ENCODE data around the gene KXD1.
A peak's percentile ranks its signal among the peaks of the same experiment; 100 is the strongest.
"Not testable (repeated sequence)": the region's sequence is repeated elsewhere in the genome, so short reads cannot be mapped to it uniquely, and the experiment has no call there.

The KXD1 gene

GRCh38 chr19:18557411-18558201 is at the start of gene KXD1:
TSS of gene KXD1 (plus strand) at chr19:18557870. CDS start at chr19:18562057, 4,187 bp downstream.
- DNase-seq (ENCODE audit: low read depth in 2 of 2) = peak; percentile 93 to 95

DNA sequence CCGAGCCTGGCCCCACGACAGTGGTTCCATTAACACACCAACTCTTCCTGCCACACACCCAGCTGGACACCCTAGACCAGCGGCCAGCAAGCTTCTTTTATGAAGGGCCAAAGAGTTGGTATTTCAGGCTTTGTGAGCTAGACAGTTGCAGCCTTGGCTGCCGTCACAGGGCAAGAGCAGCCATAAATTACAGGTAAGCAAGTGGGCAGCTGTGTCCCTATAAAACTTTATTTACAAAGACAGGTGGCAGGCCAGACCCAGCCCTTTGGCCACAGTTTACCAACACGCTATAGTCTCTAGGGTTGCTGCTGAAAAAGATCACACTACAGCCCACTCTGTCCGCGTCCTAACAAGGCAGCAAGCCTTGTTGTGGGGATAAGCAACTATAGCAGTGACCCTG is 49.1 kb upstream of the KXD1 start:
- DNase-seq (ENCODE audit: low read depth in 2 of 2) = no peak

- DNase-seq (ENCODE audit: low read depth in 2 of 2) = no peak
Measured at GRCh38 chr19:18510216-18510615, 47.5 kb upstream of the KXD1 start.

DNA sequence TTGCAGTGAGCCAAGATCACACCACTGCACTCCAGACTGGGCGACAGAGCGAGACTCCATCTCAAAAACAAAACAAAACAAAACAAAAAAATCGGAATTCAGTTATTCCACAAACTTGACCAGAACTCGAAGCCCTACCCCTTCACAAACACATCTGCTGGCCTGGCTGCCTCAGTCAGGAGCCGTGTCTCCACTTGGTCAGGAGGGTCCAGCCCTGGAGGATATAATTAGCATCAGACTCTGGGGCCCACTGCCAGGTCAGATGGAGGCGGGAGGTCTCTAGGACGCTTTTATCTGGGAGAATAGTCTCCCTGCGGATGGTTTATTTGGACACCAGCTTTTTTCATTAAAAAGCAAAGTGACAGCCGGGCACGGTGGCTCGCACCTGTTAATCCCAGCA is 43.8 kb upstream of the KXD1 start:
- no peak for DNase-seq (ENCODE audit: low read depth in 2 of 2)

DNA sequence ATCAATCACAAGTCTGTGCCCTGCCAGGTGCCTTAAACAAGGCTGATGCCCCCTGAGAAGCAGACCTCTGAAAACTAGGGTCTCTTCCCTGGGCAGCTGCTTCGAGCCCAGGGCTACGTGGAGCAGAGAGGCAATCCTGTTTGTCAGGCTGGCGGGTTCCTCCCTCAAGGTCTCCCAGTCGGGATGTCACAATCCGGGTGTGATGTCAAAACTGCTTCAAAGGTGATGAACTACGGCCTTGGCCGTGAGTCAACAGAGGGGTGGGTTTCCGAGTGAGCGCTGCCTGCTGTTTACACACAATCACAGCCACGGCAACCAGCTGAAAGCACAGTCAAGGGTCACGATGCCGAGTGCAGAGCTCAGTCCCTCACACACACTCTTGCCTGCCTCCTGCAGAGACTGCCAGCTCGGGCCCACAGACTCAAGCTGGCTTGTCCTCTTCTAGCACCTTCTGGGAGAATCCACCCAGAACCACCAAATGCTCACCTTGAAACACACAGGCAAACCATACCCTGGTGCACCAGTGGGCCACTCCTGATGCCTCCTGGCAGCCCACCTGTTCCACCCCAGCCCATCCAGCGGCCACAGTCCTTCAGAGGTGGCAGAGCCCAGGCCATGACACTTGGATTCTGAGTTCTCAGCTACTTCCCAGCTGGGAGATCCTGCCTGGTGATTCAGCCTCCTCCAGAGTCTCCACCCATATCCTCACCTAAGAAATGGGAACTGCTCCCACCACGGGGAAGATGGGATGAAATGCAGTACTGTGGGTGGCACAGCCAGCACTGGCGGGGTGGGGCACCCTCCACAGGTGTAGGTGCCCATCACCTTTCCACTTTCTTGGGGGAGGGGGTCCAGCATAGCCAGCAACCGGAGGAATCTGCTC is 42.6 kb upstream of the KXD1 start:
- no peak for DNase-seq (ENCODE audit: low read depth in 2 of 2)

GRCh38 chr19:18515959-18516358 is 41.7 kb upstream of the KXD1 start:
- DNase-seq (ENCODE audit: low read depth in 2 of 2) = no peak

- no peak for DNase-seq (ENCODE audit: low read depth in 2 of 2)
Measured at GRCh38 chr19:18517606-18518005, 40.1 kb upstream of the KXD1 start.

- no peak for DNase-seq (ENCODE audit: low read depth in 2 of 2)
Measured at GRCh38 chr19:18518639-18519038, 39.0 kb upstream of the KXD1 start.

- DNase-seq (ENCODE audit: low read depth in 2 of 2) = no peak
Measured at GRCh38 chr19:18519962-18520847, 37.5 kb upstream of the KXD1 start.

GRCh38 chr19:18520848-18521691 is 36.6 kb upstream of the KXD1 start:
- no peak for DNase-seq (ENCODE audit: low read depth in 2 of 2)

DNA sequence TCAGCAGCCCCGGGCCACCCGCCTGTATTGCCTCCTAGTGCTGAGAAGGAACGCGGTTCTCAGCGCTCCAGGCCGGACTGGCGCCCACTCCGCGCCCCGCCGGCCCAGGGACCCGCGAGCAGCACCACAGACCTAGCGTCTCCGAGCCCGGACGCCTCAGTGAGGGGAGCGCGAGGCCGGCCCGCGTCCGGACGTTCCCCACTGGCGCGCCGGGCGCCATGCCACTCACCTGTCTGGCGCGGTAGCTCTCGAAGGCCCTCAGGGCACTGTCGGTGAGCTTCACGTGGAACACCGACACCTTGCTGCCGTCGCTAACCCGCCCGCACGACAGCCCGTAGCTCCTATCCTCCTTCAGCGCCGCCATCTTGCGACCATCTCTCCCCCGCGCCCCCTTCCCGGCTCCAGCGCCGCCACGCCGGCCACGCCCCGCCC is 36.0 kb upstream of the KXD1 start, which contains the start of gene ELL:
ELL (minus strand) TSS at position 379 of the 432 bp plus-strand sequence; CDS start at position 364, 15 bp downstream.
- no peak for DNase-seq (ENCODE audit: low read depth in 2 of 2)

DNA sequence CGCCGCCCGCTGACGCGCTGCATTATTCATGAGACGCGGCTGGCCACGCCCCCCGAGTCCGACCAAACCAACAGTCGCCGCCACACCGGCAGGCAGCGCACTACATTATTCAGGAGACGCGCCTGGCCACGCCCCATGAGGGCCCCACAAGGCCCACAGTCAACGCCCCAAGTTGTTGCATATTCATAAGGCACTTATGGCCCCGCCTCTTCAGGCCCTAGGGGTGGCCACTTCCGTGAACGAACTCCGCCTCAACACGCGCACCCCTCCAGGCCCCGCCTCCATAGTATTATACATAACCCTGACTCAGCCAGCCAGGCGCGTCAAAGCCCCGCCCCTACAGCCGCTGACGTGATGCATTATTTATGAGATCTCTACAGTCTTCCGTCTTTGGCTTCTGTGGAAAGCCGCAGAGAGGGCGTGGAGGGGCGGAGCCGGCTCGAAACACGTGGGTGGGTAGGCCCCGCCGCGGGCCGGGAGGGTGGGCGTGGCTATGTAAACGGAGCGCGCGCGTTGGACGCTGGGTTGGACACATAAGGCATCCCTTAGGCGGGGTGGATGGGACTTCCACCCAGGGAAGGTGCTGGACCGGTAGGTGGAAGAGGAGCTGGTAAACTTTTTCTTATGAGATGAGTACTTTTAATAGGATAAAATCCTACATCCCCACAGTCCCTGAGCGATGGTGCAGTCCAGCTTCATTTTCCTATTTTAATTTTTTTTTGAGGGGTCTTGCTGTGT is 35.4 kb upstream of the KXD1 start:
- DNase-seq (ENCODE audit: low read depth in 2 of 2) = peak; percentile 99 to 100

GRCh38 chr19:18522862-18523440 is 34.7 kb upstream of the KXD1 start:
- not testable (repeated sequence) for DNase-seq (ENCODE audit: low read depth in 2 of 2)

GRCh38 chr19:18523841-18524240 is 33.8 kb upstream of the KXD1 start:
- DNase-seq (ENCODE audit: low read depth in 2 of 2) = no peak

DNA sequence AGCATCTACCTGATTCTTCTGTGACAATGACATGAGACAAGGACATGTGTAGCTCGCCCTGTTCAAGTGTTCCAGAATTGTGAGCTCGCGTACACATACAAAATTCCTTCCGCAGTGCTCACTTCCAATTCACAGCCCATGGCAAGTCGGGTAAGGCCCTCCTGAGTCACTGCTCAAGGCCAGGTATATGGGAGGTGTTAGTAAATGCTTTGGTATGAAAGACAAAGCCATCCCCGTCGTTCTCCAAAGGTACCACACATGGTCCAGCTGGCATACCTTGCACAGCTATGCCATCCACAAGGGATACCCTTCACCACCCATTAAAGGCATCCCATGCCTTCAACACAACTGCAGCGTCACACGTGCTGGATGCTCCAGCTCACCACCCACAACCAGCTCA is 31.4 kb upstream of the KXD1 start:
- no peak for DNase-seq (ENCODE audit: low read depth in 2 of 2)

GRCh38 chr19:18529782-18530181 is 27.9 kb upstream of the KXD1 start:
- no peak for DNase-seq (ENCODE audit: low read depth in 2 of 2)

- DNase-seq (ENCODE audit: low read depth in 2 of 2) = no peak
Measured at GRCh38 chr19:18531485-18531884, 26.2 kb upstream of the KXD1 start.

- no peak for DNase-seq (ENCODE audit: low read depth in 2 of 2)
Measured at GRCh38 chr19:18532168-18532890, 25.3 kb upstream of the KXD1 start.

GRCh38 chr19:18533058-18533457 is 24.6 kb upstream of the KXD1 start:
- DNase-seq (ENCODE audit: low read depth in 2 of 2) = no peak

All from stimulated activated CD8-positive, alpha-beta memory T cell treated with anti-CD3 and anti-CD28 coated beads, Interleukin-7, amount 100 ng/mL, for 1 hour (primary cell).